HK-2 (cell line): ENCODE results near the gene TOLLIP.
"Not testable (repeated sequence)": the region's sequence is repeated elsewhere in the genome, so short reads cannot be mapped to it uniquely, and the experiment has no call there.

Source experiments
- DNase-seq: peaks from one replicate; pipeline ENCODE4 v3.0.0-alpha.2; 2018; ENCODE audit not compliant: unreplicated experiment

TOLLIP gene

GRCh38 chr11:1309498-1310317, at the start of gene TOLLIP:
Gene TOLLIP (minus strand): TSS chr11:1309632. CDS start chr11:1309498, 134 bp downstream.
- peak; percentile 94 for DNase-seq

DNA sequence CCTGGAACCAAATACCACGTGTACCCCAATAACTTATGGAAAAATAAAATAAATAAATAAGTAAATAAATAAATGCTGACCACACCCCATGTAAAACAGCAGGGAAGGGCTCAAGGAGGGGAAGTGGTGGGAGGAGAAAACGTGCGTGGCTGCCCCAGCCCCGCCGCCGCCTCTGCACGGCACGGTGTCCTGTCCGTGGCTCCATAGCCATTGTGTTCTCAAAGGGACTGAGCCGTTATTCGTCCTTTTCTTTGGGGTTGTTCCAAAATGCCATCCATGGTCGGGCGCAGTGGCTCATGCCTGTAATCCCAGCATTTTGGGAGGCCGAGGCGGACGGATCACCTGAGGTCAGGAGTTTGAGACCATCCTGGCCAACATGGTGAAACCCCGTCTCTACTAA, 49.5 kb upstream of the TOLLIP start:
- DNase-seq = not testable (repeated sequence)

DNA sequence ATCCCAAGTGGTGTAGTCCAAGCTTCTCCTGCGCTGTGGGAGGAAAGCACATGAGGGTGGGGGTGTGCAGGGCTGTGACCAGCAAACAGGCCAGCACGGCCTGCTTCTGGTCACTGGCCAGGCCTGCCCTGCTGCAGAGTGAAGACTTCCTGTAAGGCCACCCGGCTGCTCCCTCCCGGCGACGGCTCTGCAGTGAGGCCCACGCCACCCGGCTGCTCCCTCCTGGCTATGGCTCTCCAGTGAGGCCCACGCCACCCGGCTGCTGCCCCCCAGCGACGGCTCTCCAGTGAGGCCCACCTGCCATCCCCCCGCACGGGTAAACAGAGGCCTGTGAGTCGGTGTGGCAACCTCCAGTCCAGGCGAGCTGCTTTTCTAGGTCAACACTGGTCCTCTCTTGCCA, 48.9 kb upstream of the TOLLIP start:
- no peak for DNase-seq

GRCh38 chr11:1356478-1356960, 47.1 kb upstream of the TOLLIP start:
- no peak for DNase-seq

DNA sequence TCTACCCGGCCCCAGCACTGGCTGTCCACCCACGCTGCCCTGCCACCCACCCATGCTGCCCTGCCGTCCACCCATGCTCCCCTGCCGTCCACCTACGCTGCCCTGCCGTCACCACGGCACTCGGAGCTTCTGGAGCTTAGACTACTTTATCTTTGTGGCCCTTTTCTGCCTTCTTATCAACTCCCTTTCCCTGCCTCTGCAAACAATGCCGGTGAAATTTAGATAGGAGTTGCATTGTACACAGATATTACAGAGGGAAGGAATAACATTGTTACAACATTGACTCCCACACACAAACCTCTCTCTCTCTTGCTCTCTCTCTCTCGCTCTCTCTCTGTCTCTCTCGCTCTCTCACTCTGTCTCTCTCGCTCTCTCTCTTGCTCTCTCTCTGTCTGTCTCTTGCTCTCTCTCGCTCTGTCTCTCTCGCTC, 46.6 kb upstream of the TOLLIP start:
- no peak for DNase-seq

- no peak for DNase-seq
These were observed 44.9 kb upstream of the TOLLIP start for GRCh38 chr11:1354125-1354938.

DNA sequence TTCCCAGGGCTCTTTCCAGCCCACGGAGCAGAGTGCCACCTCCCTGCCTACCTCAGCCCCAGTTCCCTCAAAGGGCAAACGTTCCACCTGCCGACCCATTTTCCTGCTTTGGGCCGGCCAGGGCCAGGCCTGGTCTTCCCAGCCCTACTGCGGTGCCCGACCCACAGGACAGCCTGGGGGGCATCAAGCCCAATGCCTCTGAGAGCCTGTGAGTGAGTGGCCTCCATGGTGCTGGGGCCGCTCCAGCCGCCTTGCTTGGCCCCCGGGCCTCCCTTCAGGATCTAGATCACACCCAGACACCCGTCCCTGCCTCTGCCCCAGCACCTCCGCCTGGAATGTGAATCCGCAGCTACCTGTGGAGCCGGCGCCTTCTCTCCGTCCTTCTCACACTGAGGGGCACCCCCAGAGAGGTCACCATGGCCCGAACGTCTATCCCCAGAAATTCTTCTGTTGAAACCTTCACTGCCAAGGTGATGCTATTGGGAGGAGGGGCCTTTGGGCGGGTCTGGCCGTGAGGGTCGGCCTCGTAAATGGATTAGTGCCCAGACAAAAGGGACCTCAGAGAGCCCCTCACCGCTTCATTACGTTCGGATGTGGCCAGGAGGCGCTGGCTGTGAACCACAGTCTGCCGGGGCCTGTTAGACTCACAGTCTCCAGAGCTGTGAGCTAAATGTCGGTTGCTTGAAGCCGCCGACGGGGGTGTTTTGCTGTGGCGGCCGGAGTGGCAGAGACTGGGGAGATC, 44.1 kb upstream of the TOLLIP start:
- no peak for DNase-seq

- DNase-seq = no peak
These were observed 43.4 kb upstream of the TOLLIP start for GRCh38 chr11:1352696-1353382.

- peak; percentile 45 for DNase-seq
These were observed 42.0 kb upstream of the TOLLIP start for GRCh38 chr11:1351278-1351937.

DNA sequence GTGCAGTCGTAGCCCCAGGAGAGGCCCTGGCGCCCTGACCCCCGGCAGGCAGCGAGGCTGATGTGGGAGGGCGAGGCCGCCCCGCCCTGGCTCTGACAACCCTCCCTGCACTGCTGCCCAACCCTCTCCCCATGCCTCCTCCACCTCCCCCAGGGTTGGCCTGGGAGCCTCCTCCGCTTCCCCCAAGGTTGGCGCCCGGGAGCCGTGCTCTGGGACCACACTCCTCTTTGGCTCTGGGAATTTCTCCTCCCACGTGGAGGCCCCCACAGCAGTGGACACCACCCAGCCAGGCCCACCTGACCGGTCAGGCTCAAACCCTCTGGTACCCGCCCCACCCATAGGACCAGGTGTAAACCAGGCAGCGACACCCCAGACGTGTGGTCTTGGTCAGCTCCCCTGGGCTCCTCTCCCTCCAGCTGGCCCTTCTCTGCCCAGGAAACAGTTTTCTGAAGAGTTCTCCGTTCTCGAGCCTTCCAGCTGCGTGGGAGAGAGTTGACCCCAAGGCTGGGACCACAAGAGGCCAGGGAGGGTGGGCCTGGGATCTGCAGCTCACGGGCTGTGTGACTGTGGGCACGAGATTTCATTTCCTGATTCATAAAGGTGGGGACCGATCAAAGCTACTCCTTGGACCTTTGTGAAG, 40.8 kb upstream of the TOLLIP start:
- DNase-seq = no peak

DNA sequence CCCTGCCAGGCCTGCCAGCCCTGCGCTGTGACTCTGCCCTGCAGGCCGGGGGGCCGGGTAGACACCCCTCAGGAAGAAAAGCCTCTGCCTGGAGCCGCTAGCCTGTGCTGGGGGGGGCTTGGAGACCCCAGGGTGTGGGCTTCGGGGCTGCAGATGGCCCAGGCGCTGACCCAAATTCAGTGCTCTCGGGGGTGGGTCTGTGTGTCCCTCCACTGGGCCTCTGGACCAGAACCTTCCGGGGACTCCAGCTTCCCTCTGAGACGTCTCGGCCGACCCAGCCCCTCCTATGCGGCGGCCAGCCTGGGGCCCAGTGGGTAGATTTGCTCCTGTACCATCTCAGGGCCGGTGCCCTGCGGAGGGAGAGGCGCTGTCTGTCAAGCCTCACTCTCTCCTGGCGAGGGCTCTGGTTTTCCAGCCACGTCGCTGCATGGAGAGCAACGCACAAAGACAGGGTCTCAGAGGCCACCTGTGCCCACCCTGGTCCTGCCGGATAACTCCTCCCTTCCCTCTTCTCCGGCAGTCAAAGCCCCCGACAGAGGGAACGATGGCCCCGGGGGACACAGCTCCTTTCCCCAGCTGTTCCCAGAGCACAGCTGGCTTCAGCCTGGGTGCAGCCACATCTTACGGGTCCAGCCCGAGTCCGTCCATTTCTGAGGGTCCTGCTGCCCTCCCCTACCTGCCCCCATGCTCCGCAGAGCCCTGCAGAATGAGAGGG, 40.1 kb upstream of the TOLLIP start:
- DNase-seq = no peak

DNA sequence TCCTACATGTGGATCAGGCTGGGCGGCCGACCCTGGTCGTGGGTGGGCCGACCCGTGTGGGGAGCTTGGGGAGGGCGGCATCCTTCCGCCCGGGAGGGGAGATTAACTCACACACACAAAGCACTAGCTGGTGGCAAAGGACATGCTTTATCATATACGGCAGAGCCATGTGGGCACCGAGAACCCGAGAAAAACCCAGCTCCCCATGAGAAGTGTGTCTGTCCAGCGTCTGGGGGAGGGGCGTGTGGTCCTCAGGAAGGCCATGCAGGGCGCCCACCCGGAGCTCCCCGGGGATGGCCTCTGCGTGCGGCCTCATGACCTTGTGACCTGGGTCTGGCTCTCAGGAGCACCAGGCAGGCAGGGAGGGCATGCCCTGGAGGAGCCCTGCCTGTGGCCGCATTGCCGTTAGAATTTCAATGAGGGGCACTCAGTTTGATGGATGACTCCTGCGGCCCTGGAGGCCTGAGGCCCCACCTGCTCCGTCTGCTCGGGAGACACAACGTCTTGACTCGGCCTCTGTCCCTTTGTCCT, 39.4 kb upstream of the TOLLIP start:
- no peak for DNase-seq

GRCh38 chr11:1348146-1348795, 38.8 kb upstream of the TOLLIP start:
- DNase-seq = no peak

GRCh38 chr11:1347411-1347999, 38.1 kb upstream of the TOLLIP start:
- not testable (repeated sequence) for DNase-seq

GRCh38 chr11:1346669-1347390, 37.4 kb upstream of the TOLLIP start:
- no peak for DNase-seq

GRCh38 chr11:1345737-1346513, 36.5 kb upstream of the TOLLIP start:
- DNase-seq = no peak

- DNase-seq = no peak
These were observed 34.7 kb upstream of the TOLLIP start for GRCh38 chr11:1344056-1344635.
